Esophagus (tissue), 2 donors: ENCODE results near the gene TIMM22. TPM values are rescaled to one million over a fixed set of nuclear protein-coding genes. Genes with fewer than 3 reads are reported as not detected.

ENCODE experiments used
- H3K27ac ChIP-seq, 2 donors: one replicate each; pipeline ENCODE4 v1.5.1; 2013; ENCODE audit warnings: low read depth in 2 of 2, mild to moderate bottlenecking in 2 of 2, inconsistent platforms in 1 of 2, low read length in 1 of 2, moderate library complexity in 1 of 2
- H3K27me3 ChIP-seq, 2 donors: one replicate each; pipeline ENCODE4 v1.6.1; 2013; ENCODE audit warnings: low read length in 2 of 2, control low read depth in 1 of 2, mild to moderate bottlenecking in 1 of 2; ENCODE audit not compliant: insufficient read depth in 2 of 2, control insufficient read depth in 1 of 2
- H3K36me3 ChIP-seq, 2 donors: one replicate each; pipeline ENCODE4 v1.6.1; 2013; ENCODE audit warnings: low read length in 1 of 2; ENCODE audit not compliant: control insufficient read depth in 2 of 2, insufficient read depth in 2 of 2
- H3K4me1 ChIP-seq, 2 donors: one replicate each; pipeline ENCODE4 v1.6.1; 2013; ENCODE audit warnings: low read length in 1 of 2; ENCODE audit not compliant: control insufficient read depth in 2 of 2, insufficient read depth in 2 of 2
- H3K4me3 ChIP-seq, 2 donors: one replicate each; pipeline ENCODE4 v1.5.1; 2013; ENCODE audit warnings: low read length in 2 of 2, mild to moderate bottlenecking in 2 of 2, low read depth in 1 of 2, moderate library complexity in 1 of 2
- H3K9me3 ChIP-seq, 2 donors: one replicate each; pipeline ENCODE4 v1.6.1; 2013; ENCODE audit warnings: mild to moderate bottlenecking in 2 of 2, low read depth in 1 of 2, low read length in 1 of 2, moderate library complexity in 1 of 2; ENCODE audit not compliant: control insufficient read depth in 2 of 2, insufficient read depth in 1 of 2
- WGBS, 2 donors: extraction: QIAGEN DNeasy Blood & Tissue Kit; methylation state at CpG; one replicate each; pipeline ENCODE4 v1.1.7; 2013; 5-methylcytosine and 5-hydroxymethylcytosine counted together
- polyA plus RNA-seq, 2 donors: library from polyadenylated mRNA; stranded (reverse); fragments of 200-250 nt; gene quantifications; one replicate each; pipeline ENCODE4 v1.2.3, GENCODE V29; 2013
- donor health status: healthy with polysubstance abuse.
- donor health status: Bipolar disorder and iron deficiency.

Gene TIMM22
- polyA plus RNA-seq, 2 donors: 5.0 to 9.3 TPM

DNA sequence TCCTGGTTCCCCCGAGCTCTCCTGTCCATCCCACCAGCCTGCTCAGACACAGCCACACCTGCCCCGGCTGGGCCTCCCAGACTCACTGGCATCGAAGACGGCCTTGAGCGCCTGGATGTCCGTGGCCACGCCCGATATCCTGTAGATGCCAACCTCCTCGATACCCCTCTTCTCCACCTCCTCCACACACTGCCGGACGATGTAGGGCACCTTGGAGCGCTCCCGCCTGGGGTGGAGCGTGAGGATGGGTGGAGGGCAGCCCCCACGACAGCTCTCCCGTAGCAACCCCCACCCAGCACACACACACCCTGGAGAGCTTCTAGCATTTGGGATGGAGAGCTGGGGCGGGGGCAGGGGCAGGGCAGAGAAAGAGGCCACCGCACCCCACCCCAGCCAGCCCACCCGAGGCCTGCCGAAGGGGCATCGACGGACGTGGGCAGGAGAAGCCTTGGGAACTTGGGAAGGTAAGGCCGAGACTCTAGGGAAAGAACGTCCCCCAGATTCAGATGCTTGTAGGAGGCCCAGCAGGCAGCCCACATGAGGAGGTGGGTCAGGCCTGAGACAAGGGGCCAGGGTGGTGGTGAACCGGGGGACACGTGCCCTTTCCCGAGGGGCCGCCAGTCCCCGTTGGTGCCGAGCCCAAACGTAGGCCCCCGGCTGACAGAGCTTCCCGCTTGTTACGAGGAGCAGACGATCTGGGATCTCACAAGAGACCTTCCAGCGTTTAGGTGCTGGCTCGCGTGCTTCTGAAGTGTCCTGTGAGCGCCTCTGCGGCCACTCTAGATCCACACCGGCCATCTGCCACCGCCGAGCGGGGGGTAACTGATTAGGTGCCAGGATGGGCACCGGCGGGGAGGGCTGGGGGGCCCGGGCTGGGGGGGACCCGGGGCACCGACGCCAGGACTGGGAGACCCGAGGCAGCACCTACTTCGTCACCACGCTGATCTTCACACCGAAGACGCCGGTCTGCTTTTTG lies 15.1 kb downstream of the TIMM22 start:
- no peaks in the 10 kb centered on the region for H3K9me3 ChIP-seq
- no peak overlapping the region for H3K4me3 ChIP-seq
- H3K27ac ChIP-seq: peak overlapping the region in 1 of 2 donors; percentile 29
- peaks cover 0 to 11% of the 10 kb centered on the region in 2 donors for H3K4me1 ChIP-seq
- 85 to 86% methylated on average over 53 to 57 of the region's 57 CpGs for WGBS, 2 donors
- no peaks in the 10 kb centered on the region for H3K27me3 ChIP-seq
- H3K36me3 ChIP-seq: peaks cover 20 to 52% of the 10 kb centered on the region in 2 donors

DNA sequence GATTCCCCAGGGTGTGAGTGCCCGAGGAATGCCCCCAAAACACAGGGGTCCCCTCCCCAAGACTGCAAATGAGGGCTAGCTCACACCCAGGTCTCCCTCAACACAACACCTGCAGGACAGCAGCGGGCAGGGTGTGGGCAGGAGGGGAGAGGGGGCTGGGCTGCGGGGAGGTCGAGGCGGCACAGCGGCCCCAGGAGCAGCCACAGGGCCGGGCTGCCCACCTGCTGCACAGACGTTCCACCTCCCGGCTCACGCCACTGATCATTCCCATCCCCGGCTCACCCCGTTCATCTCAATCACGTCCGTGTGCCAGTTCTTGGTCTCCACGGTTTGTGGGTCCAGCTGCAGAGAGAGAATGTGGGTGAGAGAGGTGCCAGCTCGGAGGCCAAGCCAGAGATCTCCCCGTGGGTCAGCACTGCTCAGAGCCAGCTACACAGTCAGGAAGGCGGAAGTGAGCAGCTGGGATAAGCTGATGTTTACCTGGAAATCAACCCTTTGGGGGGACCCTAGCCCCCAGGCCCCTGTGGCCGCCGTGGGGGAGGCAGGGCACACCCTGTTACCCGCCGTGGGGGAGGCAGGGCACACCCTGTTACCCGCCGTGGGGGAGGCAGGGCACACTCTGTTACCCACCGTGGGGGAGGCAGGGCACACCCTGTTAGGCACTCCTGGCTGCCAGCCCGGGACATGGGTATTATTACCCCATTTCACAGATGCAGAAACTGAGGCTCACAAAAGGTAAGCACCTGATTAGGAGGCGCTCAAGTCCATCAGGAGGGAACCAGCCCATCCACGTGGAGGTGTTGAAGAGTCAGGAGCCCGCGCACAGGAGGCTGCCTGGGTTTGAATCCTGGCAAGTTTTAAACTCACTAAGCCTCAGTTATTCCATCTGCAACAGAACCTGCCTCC lies 16.1 kb downstream of the TIMM22 start:
- H3K4me1 ChIP-seq: peaks cover 0 to 11% of the 10 kb centered on the region in 2 donors
- no peaks in the 10 kb centered on the region for H3K9me3 ChIP-seq
- H3K27me3 ChIP-seq: no peaks in the 10 kb centered on the region
- H3K4me3 ChIP-seq: no peak overlapping the region
- no peak overlapping the region for H3K27ac ChIP-seq
- WGBS, 2 donors: 82% methylated on average over 30 of the region's 30 CpGs
- H3K36me3 ChIP-seq: peaks cover 20 to 43% of the 10 kb centered on the region in 2 donors

DNA sequence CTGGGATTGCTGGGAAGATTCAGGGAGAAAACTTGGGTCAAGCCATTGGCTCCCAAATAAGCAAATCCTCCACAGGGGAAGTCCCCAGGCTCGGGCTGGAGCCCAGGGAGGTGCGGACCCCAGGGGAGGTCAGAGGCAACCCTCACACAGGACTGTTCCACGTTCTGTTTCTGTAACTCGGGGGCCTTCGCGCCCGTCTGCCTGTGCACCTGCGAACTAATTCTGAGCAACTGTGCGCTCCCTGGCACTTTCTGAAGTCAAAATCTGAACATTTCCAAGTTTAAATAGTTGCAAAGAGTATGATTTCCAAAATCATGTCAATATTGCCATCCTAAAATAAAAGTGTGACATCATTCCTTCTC lies 16.8 kb downstream of the TIMM22 start:
- H3K4me3 ChIP-seq: no peak overlapping the region
- H3K36me3 ChIP-seq: peaks cover 20 to 44% of the 10 kb centered on the region in 2 donors
- no peak overlapping the region for H3K27ac ChIP-seq
- WGBS, 2 donors: 89 to 92% methylated on average over 9 of the region's 9 CpGs
- H3K9me3 ChIP-seq: no peaks in the 10 kb centered on the region
- peaks cover 0 to 11% of the 10 kb centered on the region in 2 donors for H3K4me1 ChIP-seq
- no peaks in the 10 kb centered on the region for H3K27me3 ChIP-seq

DNA sequence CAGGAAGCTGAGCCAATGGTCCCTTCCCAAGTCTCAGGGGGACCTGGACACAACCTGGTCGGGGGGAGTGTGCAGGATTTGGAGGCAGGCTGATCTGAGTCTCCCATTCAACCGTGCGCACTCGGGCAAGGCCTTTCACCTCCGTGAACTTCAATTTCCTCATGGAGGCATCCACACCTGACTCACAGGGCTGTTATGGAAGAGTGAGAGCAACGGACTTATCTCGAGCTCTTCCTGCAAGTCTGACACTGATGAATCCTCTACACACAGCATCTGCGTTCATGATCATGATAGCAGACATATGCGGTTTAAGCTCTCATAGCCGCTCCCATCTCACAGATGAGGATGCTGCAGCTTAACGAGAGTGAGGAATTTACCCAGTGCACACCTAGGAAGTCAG lies 21.6 kb downstream of the TIMM22 start:
- H3K36me3 ChIP-seq: peaks cover 2 to 29% of the 10 kb centered on the region in 2 donors
- H3K27ac ChIP-seq: peak overlapping the region in 1 of 2 donors; percentile 35
- WGBS, 2 donors: 81 to 85% methylated on average over 11 of the region's 11 CpGs
- H3K4me1 ChIP-seq: peaks cover 3 to 7% of the 10 kb centered on the region in 2 donors
- H3K27me3 ChIP-seq: no peaks in the 10 kb centered on the region
- no peak overlapping the region for H3K4me3 ChIP-seq
- no peaks in the 10 kb centered on the region for H3K9me3 ChIP-seq

DNA sequence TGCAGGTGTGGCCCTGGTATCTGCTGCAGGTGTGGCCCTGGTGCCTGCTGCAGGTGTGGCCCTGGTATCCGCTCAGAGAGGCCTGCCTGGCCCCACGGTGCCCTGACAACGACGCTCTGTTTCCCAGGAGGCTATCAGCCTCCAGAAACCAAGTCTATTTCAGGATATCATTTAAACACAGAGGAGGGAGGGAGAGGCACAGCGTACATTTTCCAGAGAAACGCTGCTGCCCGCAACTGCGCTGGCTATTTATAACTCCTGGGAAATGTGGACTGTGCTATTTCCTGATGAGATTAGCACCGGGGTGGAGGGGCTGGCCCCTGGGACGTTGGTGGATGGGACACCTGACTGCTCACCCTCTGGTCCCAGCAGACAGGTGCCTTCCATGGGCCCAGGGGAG lies 22.5 kb downstream of the TIMM22 start:
- H3K36me3 ChIP-seq: peaks cover 2 to 32% of the 10 kb centered on the region in 2 donors
- no peaks in the 10 kb centered on the region for H3K9me3 ChIP-seq
- H3K4me3 ChIP-seq: no peak overlapping the region
- 63 to 67% methylated on average over 10 of the region's 10 CpGs for WGBS, 2 donors
- peak overlapping the region in 1 of 2 donors; percentile 67 for H3K27ac ChIP-seq
- no peaks in the 10 kb centered on the region for H3K27me3 ChIP-seq
- H3K4me1 ChIP-seq: peaks cover 3 to 7% of the 10 kb centered on the region in 2 donors

DNA sequence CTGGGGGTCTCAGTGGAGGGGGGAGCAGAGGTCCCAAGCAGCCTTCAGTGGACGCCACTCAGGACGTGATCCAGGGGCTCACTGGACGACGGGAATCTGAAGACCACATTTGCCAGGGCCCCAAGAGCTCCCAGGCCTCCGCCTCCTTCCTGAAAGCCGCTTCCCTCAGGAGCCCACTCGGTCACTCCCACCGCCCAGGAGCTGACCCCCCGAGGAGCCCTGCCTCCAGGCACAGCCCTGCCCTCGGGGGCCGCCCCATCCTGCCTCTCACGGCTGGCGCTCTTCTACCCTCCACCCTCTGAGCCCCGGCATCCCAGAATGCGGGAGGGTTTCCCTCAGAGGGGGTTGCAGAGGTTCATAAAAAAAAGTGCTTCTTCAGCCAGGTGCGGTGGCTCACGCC lies 24.2 kb downstream of the TIMM22 start:
- Histone ChIP-seq H3K27me3 (no peaks in the 10 kb centered on the region), H3K4me1 (peaks cover 3 to 7% of the 10 kb centered on the region in 2 donors), H3K4me3 (no peak overlapping the region), H3K9me3 (no peaks in the 10 kb centered on the region), H3K36me3 (peaks cover 2 to 33% of the 10 kb centered on the region in 2 donors), H3K27ac (no peak overlapping the region)
- 89 to 90% methylated on average over 17 of the region's 17 CpGs for WGBS, 2 donors

DNA sequence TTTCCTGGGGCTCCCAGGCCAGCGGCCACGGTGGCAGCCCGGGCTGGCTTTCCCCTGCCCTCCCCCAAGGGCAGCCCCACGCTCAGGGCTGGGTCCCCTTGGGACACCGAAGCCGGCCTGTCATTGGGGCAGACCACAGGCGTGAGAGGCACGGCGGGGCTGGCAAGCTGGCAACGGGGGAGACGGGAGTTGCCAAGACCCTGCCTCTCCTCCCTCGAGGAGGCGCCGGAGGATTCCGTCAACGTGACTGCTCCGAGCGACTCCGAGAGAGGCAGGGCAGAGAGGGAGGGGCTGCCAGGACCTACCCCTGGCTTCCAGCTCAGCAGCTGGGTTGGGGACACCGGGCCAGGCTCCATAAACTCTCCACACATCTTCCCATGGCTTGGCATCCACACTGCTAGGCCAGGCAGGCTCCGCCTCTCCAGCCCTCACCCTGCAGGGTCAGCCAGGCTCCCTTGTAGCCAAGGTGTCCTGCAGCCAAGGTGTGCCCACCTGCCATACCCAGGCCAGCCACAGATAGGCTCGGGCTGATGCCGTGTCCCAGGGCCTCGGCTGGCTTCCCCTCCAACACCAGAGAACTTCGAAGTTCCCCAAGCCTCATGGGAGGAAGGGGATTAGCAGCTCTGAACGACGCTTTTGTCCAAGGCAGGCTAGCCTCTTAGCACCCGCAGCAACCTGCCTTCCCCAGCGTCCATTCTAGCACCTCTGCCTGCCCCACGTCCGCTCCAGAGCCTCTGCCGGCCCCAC lies 25.5 kb downstream of the TIMM22 start:
- Histone ChIP-seq H3K36me3 (peaks cover 2 to 44% of the 10 kb centered on the region in 2 donors), H3K27ac (no peak overlapping the region), H3K4me1 (peaks cover 3 to 7% of the 10 kb centered on the region in 2 donors), H3K27me3 (no peaks in the 10 kb centered on the region), H3K9me3 (no peaks in the 10 kb centered on the region), H3K4me3 (no peak overlapping the region)
- 84 to 88% methylated on average over 23 to 32 of the region's 32 CpGs for WGBS, 2 donors

DNA sequence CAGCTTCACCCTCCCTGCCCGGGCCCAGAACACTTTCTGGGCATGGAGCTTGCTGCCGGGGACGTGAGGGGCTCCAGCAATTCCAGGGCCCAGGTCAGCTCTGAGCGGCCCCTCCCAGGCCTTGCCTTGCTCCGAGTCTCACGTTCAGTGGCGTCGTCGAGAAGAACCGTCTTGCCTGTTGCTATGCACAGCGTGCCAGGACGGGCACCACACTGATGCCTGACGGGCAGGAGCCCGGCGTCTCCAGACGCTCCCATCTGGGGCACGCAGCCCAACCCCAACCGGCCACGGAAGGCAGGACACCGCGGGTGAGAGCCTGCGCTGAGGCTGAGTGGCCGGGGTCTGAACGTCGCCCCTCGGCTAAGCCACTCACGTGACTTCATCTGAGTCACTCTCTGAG lies 27.1 kb downstream of the TIMM22 start:
- H3K4me1 ChIP-seq: peaks cover 3 to 4% of the 10 kb centered on the region in 2 donors
- H3K36me3 ChIP-seq: peaks cover 5 to 38% of the 10 kb centered on the region in 2 donors
- no peak overlapping the region for H3K27ac ChIP-seq
- H3K9me3 ChIP-seq: no peaks in the 10 kb centered on the region
- H3K4me3 ChIP-seq: no peak overlapping the region
- 78 to 87% methylated on average over 27 of the region's 27 CpGs for WGBS, 2 donors
- no peaks in the 10 kb centered on the region for H3K27me3 ChIP-seq
